ENCODE data around the gene PIM3.

DNA sequence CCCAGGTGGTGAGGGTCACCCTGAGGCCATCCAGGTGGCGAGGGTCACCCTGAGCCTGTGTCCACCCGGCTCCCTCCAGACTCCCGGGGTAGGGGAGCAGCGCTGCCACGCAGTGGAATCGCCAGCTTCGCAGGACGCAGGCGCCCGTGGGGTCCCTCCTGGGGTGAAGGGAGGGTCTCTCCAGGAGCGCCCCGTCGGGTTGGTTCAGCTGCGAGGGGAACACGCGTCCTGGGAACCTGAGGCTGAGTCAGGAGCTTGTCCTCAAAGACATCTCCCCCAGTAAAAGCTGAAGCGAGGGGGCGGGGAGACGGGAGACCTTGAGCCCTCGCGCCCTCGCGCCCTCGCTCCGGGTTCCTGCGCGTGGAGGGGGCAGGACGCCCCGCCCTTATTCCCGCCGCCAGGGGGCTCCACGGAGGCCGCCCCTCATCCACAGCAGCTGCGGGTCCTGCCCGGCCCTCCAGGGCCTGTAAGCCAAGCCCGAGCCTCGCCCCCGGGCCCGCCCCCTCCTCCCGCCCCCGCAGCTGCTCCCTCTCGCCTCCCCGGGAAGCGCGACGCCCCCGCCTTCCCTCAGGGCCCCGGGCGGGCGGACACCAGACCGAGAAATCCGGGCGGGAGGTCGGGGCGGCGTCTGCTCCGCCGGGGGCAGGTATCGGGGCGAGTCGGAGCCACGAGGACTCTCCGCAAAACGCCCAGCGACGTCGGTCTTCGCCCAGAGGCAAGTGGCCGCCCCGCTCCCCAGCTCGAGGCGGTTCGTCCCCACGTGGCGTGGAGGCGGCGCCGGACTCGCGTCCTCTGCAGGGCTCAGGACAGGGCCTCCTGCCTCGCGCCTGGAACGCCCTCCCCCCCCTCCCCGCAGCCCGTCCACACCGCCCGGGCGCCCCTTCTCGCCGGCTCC, 22.8 kb downstream of the PIM3 start:
- no peak for TF ChIP-seq GATA2 (IDR thresholded peaks at IDR 0.05; ENCODE audit: low read depth, low read length)
- no peak for TF ChIP-seq GATA3 (IDR thresholded peaks at IDR 0.05; ENCODE audit: low read depth, low read length)

Measured in SH-SY5Y (cell line).